Right cardiac atrium (tissue), 5 donors: Measurements from ENCODE around the gene ITGAD. TPM values are rescaled to one million over a fixed set of nuclear protein-coding genes. Genes with fewer than 3 reads are reported as not detected.
A peak's percentile ranks its signal among the peaks of the same experiment; 100 is the strongest.

Source experiments
- ATAC-seq, 2 donors: fragments of 200-7000 bp; cut with Tn5 transposase; one replicate each; pipeline versions ENCODE4 v1.8.0 to v1.9.1; 2020; ENCODE audit warnings: moderate library complexity in 2 of 2, mild to moderate bottlenecking in 1 of 2
- DNase-seq, 3 donors: peaks; one replicate each; pipeline ENCODE4 v3.0.0-alpha.2; 2020
- H3K27ac ChIP-seq: one replicate; pipeline ENCODE4 v1.5.1; 2013; ENCODE audit warnings: mild to moderate bottlenecking, low read length, control low read depth, moderate library complexity
- H3K27me3 ChIP-seq: one replicate; pipeline ENCODE4 v1.6.1; 2013; ENCODE audit not compliant: control insufficient read depth, insufficient read depth
- H3K4me1 ChIP-seq: one replicate; pipeline ENCODE4 v1.6.1; 2013; ENCODE audit warnings: low read length; ENCODE audit not compliant: control insufficient read depth, insufficient read depth
- H3K4me3 ChIP-seq: one replicate; pipeline ENCODE4 v1.5.1; 2013; ENCODE audit warnings: low read length, control low read depth
- H3K9me3 ChIP-seq: one replicate; pipeline ENCODE4 v1.6.1; 2013; ENCODE audit warnings: low read length; ENCODE audit not compliant: control insufficient read depth
- WGBS: extraction: QIAGEN DNeasy Blood & Tissue Kit; methylation state at CpG from one replicate; pipeline ENCODE4 v1.1.7; 2013; 5-methylcytosine and 5-hydroxymethylcytosine counted together
- intact Hi-C, 4 donors: fragments of 100-400 bp; cut with DNase I; formaldehyde crosslinking; loops; one replicate each; pipeline versions ENCODE4 v1.11.0 to v1.14.0; 2022 to 2023
- polyA plus RNA-seq: library from polyadenylated mRNA; stranded (reverse); fragments of 200-250 nt; gene quantifications from one replicate; pipeline ENCODE4 v1.2.3, GENCODE V29; 2013
- total RNA-seq, 4 donors: library from RNA; stranded (reverse); fragmentation: NEBNext Ultra II Directional; extraction: Animal tissue kit (Norgen Biotek cat#: 25700); gene quantifications; one replicate each; pipeline ENCODE4 v1.2.1, GENCODE V29; 2021
- donor health status: healthy with polysubstance abuse.
- donor health status: DM: no; HTN: yes; CAD: no.
- donor health status: DM: no; HTN: no; CAD: no.
- donor health status: DM: no; HTN: yes; CAD: no; lungs with severe emphysema.
- donor health status: DM: yes; HTN: yes; CAD: no.

Gene ITGAD
- total and polyA plus RNA-seq, 5 donors: not detected

GRCh38 chr16:31371619-31372484 is 21.3 kb upstream of the ITGAD start:
- no peak overlapping the region for H3K4me3 ChIP-seq
- 76% methylated on average over 42 of the region's 42 CpGs for WGBS
- no peaks in the 10 kb centered on the region for H3K27me3 ChIP-seq
- ATAC-seq (no peak), DNase-seq (no peak)
- no peaks in the 10 kb centered on the region for H3K9me3 ChIP-seq
- no peaks in the 10 kb centered on the region for H3K4me1 ChIP-seq
- intact Hi-C loops: no loop called here
- no peak overlapping the region for H3K27ac ChIP-seq

- no peak overlapping the region for H3K4me3 ChIP-seq
- ATAC-seq: no peak
- no peaks in the 10 kb centered on the region for H3K27me3 ChIP-seq
- intact Hi-C loops: no loop called here
- WGBS: 83% methylated on average over 14 of the region's 14 CpGs
- H3K27ac ChIP-seq: no peak overlapping the region
- no peaks in the 10 kb centered on the region for H3K9me3 ChIP-seq
- no peak for DNase-seq
- H3K4me1 ChIP-seq: no peaks in the 10 kb centered on the region
Observed at GRCh38 chr16:31373235-31373634, 19.9 kb upstream of the ITGAD start.

GRCh38 chr16:31375231-31375630 is 17.9 kb upstream of the ITGAD start:
- no peaks in the 10 kb centered on the region for H3K9me3 ChIP-seq
- no peaks in the 10 kb centered on the region for H3K27me3 ChIP-seq
- H3K4me3 ChIP-seq: no peak overlapping the region
- no peak for ATAC-seq
- no peaks in the 10 kb centered on the region for H3K4me1 ChIP-seq
- DNase-seq: no peak
- no peak overlapping the region for H3K27ac ChIP-seq
- WGBS: 94% methylated on average over 5 of the region's 5 CpGs
- intact Hi-C loops: no loop called here

GRCh38 chr16:31376705-31377104 is 16.4 kb upstream of the ITGAD start:
- Histone ChIP-seq H3K4me1 (no peaks in the 10 kb centered on the region), H3K27ac (no peak overlapping the region), H3K27me3 (no peaks in the 10 kb centered on the region), H3K9me3 (no peaks in the 10 kb centered on the region), H3K4me3 (no peak overlapping the region)
- DNase-seq (no peak), ATAC-seq (no peak)
- WGBS: 73% methylated on average over 8 of the region's 8 CpGs
- intact Hi-C loops: no loop called here

GRCh38 chr16:31377210-31377903 is 15.8 kb upstream of the ITGAD start:
- intact Hi-C loops: no loop called here
- Histone ChIP-seq H3K27me3 (no peaks in the 10 kb centered on the region), H3K4me1 (no peaks in the 10 kb centered on the region), H3K9me3 (no peaks in the 10 kb centered on the region), H3K4me3 (no peak overlapping the region), H3K27ac (no peak overlapping the region)
- DNase-seq: no peak
- WGBS: 70% methylated on average over 7 of the region's 7 CpGs
- no peak for ATAC-seq

- Histone ChIP-seq H3K9me3 (no peaks in the 10 kb centered on the region), H3K4me1 (no peaks in the 10 kb centered on the region), H3K4me3 (no peak overlapping the region), H3K27ac (no peak overlapping the region), H3K27me3 (no peaks in the 10 kb centered on the region)
- WGBS: 68% methylated on average over 12 of the region's 12 CpGs
- peak in 1 of 2 donors; percentile 35 for ATAC-seq
- DNase-seq: no peak
- intact Hi-C loops: no loop called here
Observed at GRCh38 chr16:31380201-31380600, 12.9 kb upstream of the ITGAD start.

- no peak overlapping the region for H3K27ac ChIP-seq
- DNase-seq (peak; percentile 59 to 85 (median 83)), ATAC-seq (peak; percentile 72 to 77)
- H3K27me3 ChIP-seq: no peaks in the 10 kb centered on the region
- 22% methylated on average over 14 of the region's 14 CpGs for WGBS
- no peaks in the 10 kb centered on the region for H3K4me1 ChIP-seq
- intact Hi-C loops: no loop called here
- H3K9me3 ChIP-seq: no peaks in the 10 kb centered on the region
- no peak overlapping the region for H3K4me3 ChIP-seq
Observed at GRCh38 chr16:31382485-31383161, 10.5 kb upstream of the ITGAD start.

GRCh38 chr16:31385680-31386079 is 7.5 kb upstream of the ITGAD start:
- no peak for ATAC-seq
- DNase-seq: no peak
- Histone ChIP-seq H3K9me3 (no peaks in the 10 kb centered on the region), H3K4me3 (no peak overlapping the region), H3K27me3 (no peaks in the 10 kb centered on the region), H3K4me1 (no peaks in the 10 kb centered on the region), H3K27ac (no peak overlapping the region)
- 83% methylated on average over 4 of the region's 4 CpGs for WGBS
- intact Hi-C loops: no loop called here

- 52% methylated on average over 6 of the region's 6 CpGs for WGBS
- Histone ChIP-seq H3K27me3 (no peaks in the 10 kb centered on the region), H3K9me3 (no peaks in the 10 kb centered on the region), H3K27ac (no peak overlapping the region), H3K4me1 (no peaks in the 10 kb centered on the region), H3K4me3 (no peak overlapping the region)
- intact Hi-C loops: no loop called here
- DNase-seq (no peak), ATAC-seq (no peak)
Observed at GRCh38 chr16:31386157-31386984, 6.8 kb upstream of the ITGAD start.

GRCh38 chr16:31388535-31388934 is 4.6 kb upstream of the ITGAD start:
- Histone ChIP-seq H3K4me3 (no peak overlapping the region), H3K4me1 (no peaks in the 10 kb centered on the region), H3K27me3 (no peaks in the 10 kb centered on the region), H3K27ac (no peak overlapping the region), H3K9me3 (no peaks in the 10 kb centered on the region)
- WGBS: 51% methylated on average over 2 of the region's 2 CpGs
- DNase-seq: no peak
- intact Hi-C loops: no loop called here
- no peak for ATAC-seq
